Epithelial cell of proximal tubule (primary cell): ENCODE measurements around the gene ACAD11. TPM values are rescaled to one million over a fixed set of nuclear protein-coding genes. Genes with fewer than 3 reads are reported as not detected.
"Not testable (repeated sequence)": the region's sequence is repeated elsewhere in the genome, so short reads cannot be mapped to it uniquely, and the experiment has no call there.

ENCODE experiments used
- DNase-seq: peaks from one replicate; pipeline ENCODE4 v3.0.0-alpha.2; 2011; ENCODE audit warnings: low read depth
- H3K4me3 ChIP-seq: 2 replicates; pipeline ENCODE4 v1.5.1; 2011; ENCODE audit warnings: low read depth, mild to moderate bottlenecking, low read length
- total RNA-seq: library from RNA; depleted of rRNA; stranded (reverse); fragments of >200 nt; gene quantifications from 2 replicates; pipeline ENCODE4 v1.2.3, GENCODE V29; 2015
- TF ChIP-seq, protein P1 (sequence below): conservative IDR thresholded peaks from 2 replicates; pipeline ENCODE4 v1.5.1; 2012; ENCODE audit warnings: low read depth, mild to moderate bottlenecking, low read length

ACAD11 gene
- total RNA-seq, 1 donor from 2014 or later: 18.6 TPM

DNA sequence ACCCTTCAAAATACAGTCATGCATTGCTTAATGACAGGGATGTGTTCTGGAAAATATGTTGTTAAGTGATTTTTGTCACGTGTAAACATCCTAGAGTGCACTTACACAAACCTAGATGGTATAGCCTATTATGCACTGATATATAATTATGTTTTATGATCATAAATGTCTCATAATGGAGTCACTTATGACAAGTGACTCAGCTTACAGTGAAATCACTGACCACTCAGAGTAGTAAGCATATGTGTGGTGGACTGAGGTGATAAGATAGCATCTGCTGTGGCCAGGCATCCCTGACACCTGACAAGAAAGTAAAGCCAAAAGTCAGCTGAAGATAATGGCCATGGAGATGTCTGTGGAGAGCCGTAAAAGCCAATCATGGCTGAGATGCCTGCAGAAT, 5.4 kb downstream of the ACAD11 start:
- TF ChIP-seq, protein P1, sequence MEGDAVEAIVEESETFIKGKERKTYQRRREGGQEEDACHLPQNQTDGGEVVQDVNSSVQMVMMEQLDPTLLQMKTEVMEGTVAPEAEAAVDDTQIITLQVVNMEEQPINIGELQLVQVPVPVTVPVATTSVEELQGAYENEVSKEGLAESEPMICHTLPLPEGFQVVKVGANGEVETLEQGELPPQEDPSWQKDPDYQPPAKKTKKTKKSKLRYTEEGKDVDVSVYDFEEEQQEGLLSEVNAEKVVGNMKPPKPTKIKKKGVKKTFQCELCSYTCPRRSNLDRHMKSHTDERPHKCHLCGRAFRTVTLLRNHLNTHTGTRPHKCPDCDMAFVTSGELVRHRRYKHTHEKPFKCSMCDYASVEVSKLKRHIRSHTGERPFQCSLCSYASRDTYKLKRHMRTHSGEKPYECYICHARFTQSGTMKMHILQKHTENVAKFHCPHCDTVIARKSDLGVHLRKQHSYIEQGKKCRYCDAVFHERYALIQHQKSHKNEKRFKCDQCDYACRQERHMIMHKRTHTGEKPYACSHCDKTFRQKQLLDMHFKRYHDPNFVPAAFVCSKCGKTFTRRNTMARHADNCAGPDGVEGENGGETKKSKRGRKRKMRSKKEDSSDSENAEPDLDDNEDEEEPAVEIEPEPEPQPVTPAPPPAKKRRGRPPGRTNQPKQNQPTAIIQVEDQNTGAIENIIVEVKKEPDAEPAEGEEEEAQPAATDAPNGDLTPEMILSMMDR: no peak

DNA sequence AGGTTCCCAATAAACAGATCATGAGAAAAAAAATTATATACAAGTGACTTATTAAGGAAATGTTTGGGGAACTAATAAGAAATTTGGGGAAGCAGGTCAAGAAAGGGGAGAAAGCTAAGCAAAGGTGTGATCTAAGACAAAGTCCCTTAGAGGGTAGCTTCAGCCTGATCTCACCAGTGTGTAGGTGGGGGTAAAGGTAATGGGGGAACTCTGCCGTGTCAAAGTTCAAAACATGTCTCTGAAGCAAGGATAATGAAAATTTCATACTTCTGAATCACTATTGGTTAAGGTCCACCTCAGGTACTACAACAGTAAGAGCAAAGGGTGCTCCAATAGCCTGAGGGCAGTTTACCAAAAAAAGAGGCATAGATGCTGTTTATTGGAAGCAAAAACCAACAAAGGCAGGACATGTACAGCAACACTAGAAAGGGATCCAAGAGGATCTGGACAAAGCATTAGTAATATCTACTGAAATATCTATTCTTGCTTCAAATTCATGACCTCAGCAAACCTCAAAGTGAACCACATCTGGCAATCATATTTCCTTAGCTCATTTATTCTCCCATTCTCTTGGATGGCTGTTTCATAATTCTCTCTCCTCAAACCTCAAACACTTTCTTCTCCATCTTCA, 6.9 kb downstream of the ACAD11 start:
- no peak overlapping the region for H3K4me3 ChIP-seq
- DNase-seq: no peak
- TF ChIP-seq, protein P1: no peak

More for the DNA sequence above, 5.4 kb downstream of the ACAD11 start:
- DNase-seq: no peak
- H3K4me3 ChIP-seq: no peak overlapping the region

DNA sequence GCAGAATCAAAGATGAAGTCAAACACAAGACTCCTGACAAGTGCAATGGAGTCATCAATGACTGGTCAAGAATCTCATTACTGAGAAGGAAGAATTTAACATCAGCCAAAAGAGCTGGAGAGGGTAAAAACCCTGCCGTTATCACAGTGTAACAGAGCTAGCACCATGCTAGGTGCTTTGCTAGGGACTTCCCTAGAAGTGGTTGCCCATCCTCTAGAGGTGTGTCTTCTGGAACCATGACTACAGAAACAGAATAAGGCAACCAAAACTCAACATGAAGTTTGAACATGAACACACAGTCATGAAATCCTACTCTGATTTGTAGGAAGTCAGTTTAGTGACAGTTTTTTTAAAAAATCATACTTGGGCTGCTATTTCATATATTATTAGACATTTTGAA, 9.5 kb downstream of the ACAD11 start:
- no peak for DNase-seq
- TF ChIP-seq, protein P1: no peak
- H3K4me3 ChIP-seq: no peak overlapping the region

DNA sequence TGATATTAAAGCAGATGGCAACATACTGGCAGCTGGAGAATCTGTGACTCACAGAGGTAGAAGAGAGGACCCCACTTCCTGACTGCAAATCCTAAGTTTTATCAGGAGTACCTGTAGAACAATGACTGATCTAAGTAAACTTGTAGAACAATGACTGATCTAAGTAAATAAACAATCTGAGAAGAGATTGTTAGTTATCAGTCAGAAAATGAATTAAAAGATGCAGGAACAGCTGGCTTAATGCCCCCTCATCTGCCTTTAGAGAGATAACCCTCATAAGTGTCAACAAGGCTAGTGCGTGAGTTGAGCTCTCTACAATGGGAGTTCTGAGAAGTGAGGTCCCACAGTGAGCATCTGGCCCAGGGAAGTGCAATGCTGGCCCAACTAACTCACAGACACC, 14.6 kb downstream of the ACAD11 start:
- H3K4me3 ChIP-seq: no peak overlapping the region
- TF ChIP-seq, protein P1: no peak
- no peak for DNase-seq

DNA sequence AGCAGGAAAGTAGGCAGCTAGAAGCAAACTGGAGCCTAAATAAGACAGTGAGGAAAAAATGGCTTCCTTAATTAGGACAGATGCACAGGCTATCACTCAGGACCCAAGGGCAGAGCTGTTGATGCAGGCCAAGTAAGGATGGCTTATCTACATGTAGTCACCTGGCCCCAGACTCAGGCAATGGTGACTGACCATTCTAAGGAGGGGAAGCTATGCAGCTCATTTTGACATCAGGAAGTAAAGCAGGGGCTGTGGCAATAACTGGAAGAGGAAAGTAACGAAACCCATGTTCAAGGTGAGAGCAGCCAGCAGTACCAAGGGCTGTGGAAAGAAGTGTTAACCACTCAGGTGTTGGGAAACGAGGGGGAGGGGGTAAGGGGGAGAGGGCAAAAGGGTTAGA, 16.2 kb downstream of the ACAD11 start:
- TF ChIP-seq, protein P1: no peak
- no peak for DNase-seq
- H3K4me3 ChIP-seq: no peak overlapping the region

DNA sequence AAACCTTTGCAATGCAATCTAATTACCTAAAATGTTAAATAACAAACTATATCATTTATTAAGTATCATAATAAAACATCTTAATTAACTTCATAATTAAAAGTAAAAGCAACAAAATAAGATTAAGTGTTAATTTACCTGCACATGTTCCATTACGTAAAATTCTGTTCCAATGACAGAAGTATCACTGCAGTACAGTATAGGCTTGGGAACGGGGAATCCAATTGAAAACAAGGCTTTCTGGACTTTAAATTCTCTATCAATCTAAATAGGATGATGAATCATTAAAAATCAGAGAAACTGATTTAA, 17.1 kb downstream of the ACAD11 start:
- TF ChIP-seq, protein P1: no peak
- DNase-seq: no peak
- no peak overlapping the region for H3K4me3 ChIP-seq

DNA sequence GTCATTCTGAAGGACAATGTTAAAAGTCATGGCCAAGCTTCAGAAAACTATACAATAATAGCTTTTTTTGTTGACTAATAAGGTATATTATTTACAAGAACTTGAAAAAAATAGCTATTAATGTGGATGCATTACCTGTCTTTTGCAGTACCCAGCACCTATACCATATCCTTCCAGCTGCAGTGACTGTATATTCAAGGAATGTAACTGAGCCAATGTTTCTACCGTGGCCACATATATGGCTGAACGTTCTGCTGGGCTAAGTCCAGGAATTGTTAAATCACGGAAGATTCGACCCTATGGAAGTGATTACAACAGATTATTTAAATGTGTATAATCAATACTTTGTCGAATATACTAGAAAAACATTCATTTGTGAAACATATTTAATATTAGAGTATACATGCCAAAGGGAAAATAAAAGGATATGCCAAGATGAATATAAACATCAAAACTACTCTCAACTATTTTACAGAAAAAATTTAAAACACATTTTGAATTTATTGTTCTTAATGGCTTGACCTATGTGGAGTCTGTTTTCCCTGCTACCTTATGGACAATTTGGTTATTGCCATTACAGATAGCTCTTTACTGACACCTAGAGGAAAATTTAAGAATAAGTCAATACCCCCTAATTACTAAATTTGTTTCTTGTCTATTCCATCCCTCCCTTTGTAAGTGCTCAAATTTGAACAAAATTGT, 17.6 kb downstream of the ACAD11 start:
- DNase-seq: no peak
- TF ChIP-seq, protein P1: peak; percentile 62

DNA sequence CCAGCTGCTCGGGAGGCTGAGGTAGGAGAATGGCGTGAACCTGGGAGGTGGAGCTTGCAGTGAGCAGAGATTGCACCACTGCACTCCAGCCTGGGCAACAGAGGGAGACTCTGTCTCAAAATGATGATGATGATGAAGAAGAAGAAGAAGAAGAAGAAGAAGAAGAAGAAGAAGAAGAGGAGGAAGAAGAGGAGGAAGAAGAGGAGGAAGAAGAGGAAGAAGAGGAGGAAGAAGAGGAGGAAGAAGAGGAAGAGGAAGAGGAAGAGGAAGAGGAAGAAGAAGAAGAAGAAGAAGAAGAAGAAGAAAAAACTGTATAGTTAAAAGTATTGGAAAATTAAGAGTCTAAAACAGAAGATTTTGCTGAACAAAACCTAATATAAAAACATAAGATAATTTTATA, 18.2 kb downstream of the ACAD11 start:
- H3K4me3 ChIP-seq, DNase-seq: not testable (repeated sequence)

More for the DNA sequence above, 17.6 kb downstream of the ACAD11 start:
- no peak overlapping the region for H3K4me3 ChIP-seq
